ENCODE results near the gene PARD3B.

The PARD3B gene

DNA sequence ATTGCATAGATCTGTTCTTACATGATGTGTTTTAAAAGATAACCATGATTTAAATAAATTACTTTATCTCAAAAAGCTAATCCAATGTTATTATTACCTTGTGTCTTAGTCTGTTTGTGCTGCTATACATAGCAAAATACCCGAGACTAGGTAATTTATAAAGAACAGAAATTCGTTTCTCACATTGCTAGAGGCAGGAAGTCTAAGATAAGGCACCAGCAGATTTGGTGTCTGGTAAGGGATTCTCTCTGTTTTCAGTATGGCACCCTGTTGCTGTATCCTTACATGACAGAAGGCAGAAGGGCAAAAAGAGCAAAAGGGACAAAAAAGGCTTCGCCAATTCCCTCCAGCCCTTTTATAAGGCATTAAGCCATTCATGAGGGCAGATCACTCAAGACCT is 533.9 kb downstream of the PARD3B start:
- no peak for DNase-seq

DNA sequence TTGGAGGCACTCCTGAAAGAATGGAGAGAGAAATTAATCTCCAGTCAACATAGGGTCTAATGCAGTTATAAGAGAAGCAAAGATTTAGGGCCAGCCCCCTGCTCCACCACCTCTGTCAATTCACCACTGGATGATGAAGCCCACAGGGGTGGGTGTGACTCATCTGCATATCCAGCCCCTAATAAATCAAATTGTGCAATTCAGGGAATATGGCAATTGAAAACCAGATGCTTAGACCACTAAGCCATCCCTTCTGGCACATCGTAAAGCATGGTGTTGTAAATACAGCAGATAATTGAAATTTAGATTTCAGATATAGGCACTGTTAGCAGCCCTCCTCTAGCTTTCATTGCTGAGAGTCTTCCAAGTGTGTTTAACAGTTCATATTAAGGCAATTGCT is 541.4 kb downstream of the PARD3B start:
- no peak for DNase-seq

- DNase-seq: no peak
These were observed 542.6 kb downstream of the PARD3B start for GRCh38 chr2:205087862-205088261.

DNA sequence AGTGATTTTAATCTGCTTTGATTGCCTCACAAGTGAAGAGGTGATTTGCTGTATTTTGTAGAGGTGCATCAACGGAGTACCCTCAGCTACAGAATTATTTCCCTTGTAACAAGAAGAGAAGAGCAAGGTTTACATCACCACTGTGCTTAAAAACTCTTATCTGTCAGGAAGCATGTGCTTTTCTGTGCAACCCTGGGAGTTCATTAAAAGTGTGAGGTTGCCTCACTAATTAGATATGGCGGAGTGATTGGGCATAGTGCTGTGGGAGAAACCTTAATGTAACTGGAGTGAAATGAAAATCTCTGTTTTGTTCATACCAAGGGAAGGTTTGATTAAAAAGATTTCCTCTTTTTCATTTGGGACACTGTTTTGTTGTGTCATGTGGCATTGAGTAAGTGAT is 544.7 kb downstream of the PARD3B start:
- no peak for DNase-seq

GRCh38 chr2:205091411-205091810 is 546.1 kb downstream of the PARD3B start:
- no peak for DNase-seq

GRCh38 chr2:205094031-205094430 is 548.8 kb downstream of the PARD3B start:
- no peak for DNase-seq

DNA sequence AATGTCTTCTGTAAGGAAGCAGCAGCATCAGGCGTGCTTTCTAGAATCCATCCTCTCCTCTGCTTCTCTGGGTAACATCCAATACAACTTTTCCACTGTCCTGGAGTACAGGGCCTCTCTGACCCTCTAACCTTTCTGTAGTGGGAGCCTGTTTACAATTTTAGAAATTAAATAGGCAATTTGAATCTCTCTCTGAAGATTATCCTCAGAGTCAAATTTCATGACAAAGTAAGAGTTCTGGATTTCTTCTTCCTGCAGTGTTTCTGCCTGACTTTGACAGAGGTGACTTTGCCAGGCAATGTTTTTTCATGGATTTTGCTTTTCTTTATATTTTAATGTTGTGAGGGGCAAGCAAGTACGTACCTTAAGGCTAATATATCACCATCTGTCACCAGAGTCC is 558.4 kb downstream of the PARD3B start:
- DNase-seq: no peak

GRCh38 chr2:205107810-205108209 is 562.5 kb downstream of the PARD3B start:
- DNase-seq: no peak

- no peak for DNase-seq
These were observed 570.2 kb downstream of the PARD3B start for GRCh38 chr2:205115511-205115910.

DNA sequence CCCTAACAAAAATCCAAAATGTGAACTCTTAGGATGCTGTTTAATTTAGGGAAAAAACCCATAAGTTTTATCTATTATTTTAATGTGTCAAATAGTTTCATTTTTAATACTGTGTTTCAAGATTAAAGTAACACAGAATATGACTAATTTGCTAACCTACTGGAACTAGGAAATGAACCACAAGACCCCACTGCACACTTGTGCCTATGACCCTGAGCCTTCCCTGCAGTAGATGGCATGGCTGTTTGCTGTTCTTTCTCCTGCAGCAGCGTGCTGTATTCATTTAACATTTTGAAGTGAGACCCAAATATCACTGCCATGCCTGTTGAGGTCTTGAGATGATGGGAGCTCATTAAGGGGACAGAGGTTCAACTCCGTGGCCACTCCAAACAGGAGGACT is 571.9 kb downstream of the PARD3B start:
- DNase-seq: no peak

DNA sequence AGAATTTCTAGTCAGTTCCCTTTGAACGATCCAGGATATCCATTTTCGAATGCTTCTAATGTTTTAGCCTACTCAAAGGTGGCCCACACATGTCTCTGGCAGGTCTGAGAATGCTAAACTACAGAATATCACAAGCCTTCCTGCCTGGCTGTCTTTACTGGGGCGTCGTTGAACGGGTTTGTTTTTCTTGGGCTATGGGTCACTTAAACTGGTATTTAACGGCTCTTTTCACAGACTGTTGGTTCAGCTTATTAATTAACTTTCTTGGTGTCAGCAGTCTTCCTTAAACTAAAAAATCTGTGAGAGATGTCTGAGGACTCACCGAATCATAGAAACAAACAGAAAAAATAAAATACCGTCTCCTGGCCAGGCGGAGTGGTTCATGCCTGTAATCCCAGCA is 573.9 kb downstream of the PARD3B start:
- DNase-seq: no peak

DNA sequence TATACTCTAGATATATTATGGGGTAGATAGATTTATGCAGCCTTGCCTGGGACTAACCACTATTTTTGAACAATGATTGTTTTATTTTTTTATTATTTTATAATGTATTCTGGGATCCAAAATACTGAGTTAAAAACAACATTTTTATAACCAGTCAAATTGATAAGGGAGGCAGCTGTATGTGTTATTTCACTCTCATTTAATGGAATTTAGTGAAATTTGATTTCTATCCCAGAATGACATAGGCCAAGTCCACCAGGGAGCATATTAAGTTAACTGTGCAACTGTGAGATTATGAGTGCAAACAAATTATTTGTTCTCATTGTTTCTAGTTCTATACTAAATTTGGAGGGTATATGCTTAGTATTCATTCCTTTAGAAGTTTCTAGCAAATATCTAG is 583.5 kb downstream of the PARD3B start:
- DNase-seq: no peak

DNA sequence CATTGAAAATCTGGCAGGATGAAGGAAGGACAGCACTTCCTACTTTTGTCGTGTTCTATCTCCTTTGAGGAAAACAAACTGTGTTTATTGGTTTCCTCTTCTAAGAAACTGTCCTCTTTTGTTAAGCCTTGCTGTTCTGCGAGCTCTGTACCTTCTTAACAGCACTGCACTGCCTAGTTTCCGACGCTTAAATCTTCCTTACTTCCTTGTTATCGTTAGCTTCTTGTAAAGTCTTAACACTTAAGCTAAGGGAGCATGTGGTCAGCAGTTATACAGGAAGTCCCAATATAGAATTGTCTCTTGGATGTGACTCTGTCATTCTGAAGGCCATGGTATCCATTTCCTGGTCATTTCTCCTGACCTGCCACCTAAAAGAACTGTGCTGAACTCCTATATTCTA is 584.3 kb downstream of the PARD3B start:
- DNase-seq: no peak

- DNase-seq: no peak
These were observed 585.0 kb downstream of the PARD3B start for GRCh38 chr2:205130111-205130829.

DNA sequence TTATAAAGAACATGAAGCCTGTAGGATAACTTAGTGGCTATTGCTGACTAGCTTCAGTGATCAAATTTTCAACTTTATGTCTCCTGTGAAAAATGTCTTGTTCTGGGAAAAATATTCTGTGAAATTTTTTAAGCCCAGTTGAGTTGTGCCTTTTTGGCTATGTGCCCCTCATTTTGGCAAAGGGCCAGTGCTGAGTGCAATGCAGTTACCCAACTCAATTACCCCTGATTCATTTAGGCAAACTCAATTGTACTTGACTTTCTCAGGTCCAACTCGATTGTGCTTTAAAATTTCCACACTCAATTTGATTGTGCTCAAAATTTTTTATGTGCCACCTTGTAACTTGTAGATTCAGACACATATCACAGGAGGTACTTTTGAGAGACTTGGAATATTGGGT is 588.3 kb downstream of the PARD3B start:
- DNase-seq: peak; percentile 34

DNA sequence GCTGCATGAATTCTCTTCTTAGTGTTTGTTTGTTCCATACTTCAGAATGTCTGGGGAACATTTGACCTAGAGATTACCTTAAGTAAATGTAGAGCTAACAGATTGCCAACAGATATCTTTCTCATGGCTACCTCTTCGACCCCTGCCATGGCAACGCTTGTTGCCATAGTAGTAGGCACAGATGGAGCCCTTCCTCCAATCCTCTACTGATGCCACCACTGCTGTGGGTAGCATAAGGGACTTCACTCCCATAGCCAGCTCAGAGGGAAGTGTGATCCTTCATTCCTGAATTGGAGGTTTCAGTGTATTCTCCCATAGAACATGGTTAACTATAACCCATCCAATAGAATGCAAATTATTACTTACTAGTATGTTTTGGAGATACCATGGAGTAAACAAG is 593.5 kb downstream of the PARD3B start:
- no peak for DNase-seq

GRCh38 chr2:205139822-205140463 is 594.7 kb downstream of the PARD3B start:
- no peak for DNase-seq

DNA sequence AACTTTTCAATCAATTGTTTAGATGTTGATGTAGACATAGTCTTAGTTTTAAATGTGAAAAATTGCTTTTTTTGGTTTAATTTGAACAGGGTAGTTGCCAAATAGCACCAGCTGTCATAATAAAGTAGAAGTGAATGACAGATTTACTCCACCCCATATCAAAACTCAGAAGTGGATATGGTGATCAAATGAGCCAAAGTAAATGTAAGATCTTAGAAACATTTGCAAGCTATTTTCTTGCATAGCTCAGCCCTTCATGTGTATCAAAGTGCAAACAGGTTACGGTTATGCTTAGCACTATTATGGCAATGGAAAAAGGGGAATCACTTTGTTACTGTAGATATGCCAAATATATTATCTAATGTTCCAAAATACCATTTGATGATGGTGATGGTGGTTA is 596.1 kb downstream of the PARD3B start:
- no peak for DNase-seq

DNA sequence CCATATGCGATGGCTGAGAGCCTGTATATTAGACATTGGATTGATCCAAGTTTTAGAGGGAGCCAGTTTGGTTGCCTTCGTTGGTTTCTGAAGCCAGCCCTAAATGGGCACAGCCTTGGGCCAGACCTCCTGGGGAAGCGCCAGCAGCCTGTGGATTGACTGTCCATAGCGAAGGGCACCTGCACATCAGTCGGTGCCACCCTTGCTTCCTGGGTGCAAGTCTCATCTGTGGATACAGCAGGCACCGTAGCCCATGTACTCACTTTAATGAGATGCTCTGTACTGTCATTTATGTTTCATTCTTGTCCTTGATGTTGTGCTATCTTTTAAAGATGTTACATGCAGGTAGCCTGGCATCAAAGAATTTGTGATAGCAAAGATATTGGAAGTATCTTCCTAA is 600.6 kb downstream of the PARD3B start:
- no peak for DNase-seq

DNA sequence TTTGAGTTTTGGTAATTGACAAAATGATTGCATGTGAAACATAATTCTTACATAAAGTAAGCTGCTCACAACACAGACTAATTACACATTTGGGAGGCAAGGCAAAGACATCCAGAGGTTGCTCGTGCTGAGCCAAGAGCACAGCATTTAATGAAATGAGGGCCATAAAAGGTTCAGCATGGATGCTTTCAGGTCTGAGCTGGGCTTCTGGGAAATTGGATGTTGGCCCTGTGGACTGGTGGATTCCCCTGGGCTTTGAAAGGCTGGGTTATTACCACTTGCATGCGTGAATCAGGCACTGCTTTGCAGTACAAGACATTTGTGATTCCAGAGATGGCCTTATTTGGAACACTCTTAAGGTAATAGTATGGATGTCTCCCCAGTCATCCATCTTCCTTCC is 603.5 kb downstream of the PARD3B start:
- DNase-seq: peak; percentile 46

DNA sequence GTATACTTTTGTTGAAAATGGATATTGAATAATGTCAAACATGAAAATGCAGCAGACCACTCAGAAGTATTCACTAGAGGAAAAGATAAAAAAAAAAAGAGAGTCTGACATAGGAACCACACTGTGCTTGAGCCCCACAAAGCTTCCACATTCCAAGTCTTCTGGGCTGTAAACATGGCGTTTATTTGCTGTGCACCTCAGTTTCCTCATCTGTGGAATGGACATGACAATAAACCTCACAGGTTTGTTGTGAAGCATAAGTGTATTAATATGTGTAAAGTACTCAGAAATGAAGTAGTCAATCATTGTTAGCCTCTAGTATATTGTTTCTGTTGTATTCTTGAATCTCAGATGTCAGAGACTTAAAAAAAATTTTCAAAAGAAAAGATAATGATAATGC is 611.2 kb downstream of the PARD3B start:
- DNase-seq: no peak

DNA sequence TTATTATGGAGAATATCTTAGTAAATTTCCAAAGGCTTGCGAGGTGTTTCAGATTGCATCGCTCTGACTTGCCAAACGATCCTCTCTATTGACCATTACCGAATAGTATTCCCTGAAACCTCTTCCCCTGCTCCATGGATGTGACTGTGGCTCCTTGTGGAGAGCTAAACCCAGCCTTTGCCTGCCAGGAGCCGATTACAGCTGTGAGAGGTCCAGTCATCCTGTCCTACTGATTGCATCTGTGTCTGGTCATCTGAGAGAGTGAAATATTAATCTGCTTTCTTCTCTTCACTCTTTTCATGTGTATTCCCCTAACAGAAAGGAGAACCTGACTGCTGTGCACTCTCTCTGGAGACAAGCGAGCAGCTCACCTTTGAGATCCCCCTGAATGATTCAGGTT is 613.1 kb downstream of the PARD3B start:
- DNase-seq: no peak

- no peak for DNase-seq
These were observed 616.0 kb downstream of the PARD3B start for GRCh38 chr2:205161156-205161839.

GRCh38 chr2:205166745-205167144 is 621.5 kb downstream of the PARD3B start:
- DNase-seq: no peak
